Peyer's patch (tissue), 4 donors: ENCODE measurements around the gene PCNX1. TPM values are rescaled to one million over a fixed set of nuclear protein-coding genes. Genes with fewer than 3 reads are reported as not detected.
"Not testable (repeated sequence)": the region's sequence is repeated elsewhere in the genome, so short reads cannot be mapped to it uniquely, and the experiment has no call there.

Source experiments
- DNase-seq, 3 donors: peaks; one replicate each; pipeline ENCODE4 v3.0.0-alpha.2; 2017 to 2019
- H3K27ac ChIP-seq, 4 donors: fragments of 200-600 bp; sonication (generic); one replicate each; pipeline ENCODE4 v1.5.1; 2016 to 2019
- H3K27me3 ChIP-seq, 2 donors: fragments of 200-600 bp; sonication (generic); one replicate each; pipeline ENCODE4 v1.5.1; 2019
- H3K36me3 ChIP-seq, 3 donors: fragments of 200-600 bp; sonication (generic); one replicate each; pipeline ENCODE4 v1.5.1; 2016 to 2019
- H3K4me1 ChIP-seq, 4 donors: fragments of 200-600 bp; sonication (generic); one replicate each; pipeline ENCODE4 v1.5.1; 2016 to 2019
- H3K4me3 ChIP-seq, 4 donors: fragments of 200-600 bp; sonication (generic); 1 replicate in 3 of 4; 2 replicates in 1 of 4; pipeline ENCODE4 v1.5.1; 2016 to 2019; ENCODE audit warnings: mild to moderate bottlenecking in 1 of 4
- H3K9me3 ChIP-seq, 4 donors: fragments of 200-600 bp; sonication (generic); one replicate each; pipeline ENCODE4 v1.5.1; 2016 to 2019; ENCODE audit warnings: mild to moderate bottlenecking in 1 of 4
- CTCF ChIP-seq, 6 experiments: fragments of 450-650 bp in 4 of 6; fragments of 200-600 bp in 2 of 6; sonication (generic) in 1 of 6; IDR thresholded peaks; one replicate each; pipeline ENCODE4 v1.5.1; 2017 to 2019; ENCODE audit warnings: antibody characterized with exemption in 6 of 6, mild to moderate bottlenecking in 3 of 6, moderate library complexity in 1 of 6
- POLR2A ChIP-seq, 2 donors: fragments of 450-650 bp; IDR thresholded peaks; one replicate each; pipeline ENCODE4 v1.5.1; 2017; ENCODE audit warnings: antibody characterized with exemption in 2 of 2, mild to moderate bottlenecking in 2 of 2, moderate library complexity in 2 of 2
- total RNA-seq, 4 donors: library from RNA; depleted of rRNA; stranded (reverse); fragments of >200 nt; gene quantifications; one replicate each; pipeline ENCODE4 v1.1.0, GENCODE V29; 2016

PCNX1 gene
- total RNA-seq, 4 donors from 2014 or later, result 62.7 to 136 (median 90.5) TPM

- Histone ChIP-seq H3K27ac (no peak overlapping the region), H3K9me3 (no peaks in the 10 kb centered on the region), H3K4me1 (no peaks in the 10 kb centered on the region), H3K4me3 (no peak overlapping the region), H3K36me3 (peaks cover 0 to 61% (median 0%) of the 10 kb centered on the region in 3 donors), H3K27me3 (no peaks in the 10 kb centered on the region)
- DNase-seq, result no peak
- TF ChIP-seq POLR2A (IDR thresholded peaks at IDR 0.05) (no peak), CTCF (IDR thresholded peaks at IDR 0.05) (no peak)
Observed at GRCh38 chr14:71061458-71061857, 154.2 kb downstream of the PCNX1 start.

- Histone ChIP-seq H3K9me3 (no peaks in the 10 kb centered on the region), H3K4me3 (no peak overlapping the region), H3K36me3 (peaks cover 0 to 51% (median 0%) of the 10 kb centered on the region in 3 donors), H3K27me3 (no peaks in the 10 kb centered on the region), H3K4me1 (no peaks in the 10 kb centered on the region), H3K27ac (no peak overlapping the region)
- DNase-seq, result no peak
- TF ChIP-seq CTCF (IDR thresholded peaks at IDR 0.05), result no peak
- TF ChIP-seq POLR2A (IDR thresholded peaks at IDR 0.05), result no peak
Observed at GRCh38 chr14:71062581-71063303, 155.5 kb downstream of the PCNX1 start.

GRCh38 chr14:71063351-71063750 lies 156.1 kb downstream of the PCNX1 start:
- Histone ChIP-seq H3K4me3 (no peak overlapping the region), H3K4me1 (no peaks in the 10 kb centered on the region), H3K27me3 (no peaks in the 10 kb centered on the region), H3K27ac (no peak overlapping the region), H3K36me3 (peaks cover 0 to 48% (median 0%) of the 10 kb centered on the region in 3 donors), H3K9me3 (no peaks in the 10 kb centered on the region)
- TF ChIP-seq POLR2A (IDR thresholded peaks at IDR 0.05), result no peak
- DNase-seq, result no peak

- H3K4me1 ChIP-seq, DNase-seq, H3K9me3 ChIP-seq, H3K4me3 ChIP-seq, H3K27me3 ChIP-seq, H3K27ac ChIP-seq: not testable (repeated sequence)
- peaks cover 0 to 45% (median 0%) of the 10 kb centered on the region in 3 donors for H3K36me3 ChIP-seq
Observed at GRCh38 chr14:71064747-71065146, 157.5 kb downstream of the PCNX1 start.

GRCh38 chr14:71070169-71070568 lies 162.9 kb downstream of the PCNX1 start:
- no peak for TF ChIP-seq POLR2A (IDR thresholded peaks at IDR 0.05)
- no peak for TF ChIP-seq CTCF (IDR thresholded peaks at IDR 0.05)
- Histone ChIP-seq H3K36me3 (peaks cover 0 to 54% (median 0%) of the 10 kb centered on the region in 3 donors), H3K4me3 (no peak overlapping the region), H3K4me1 (no peaks in the 10 kb centered on the region), H3K27ac (no peak overlapping the region), H3K27me3 (no peaks in the 10 kb centered on the region), H3K9me3 (no peaks in the 10 kb centered on the region)
- no peak for DNase-seq

GRCh38 chr14:71071042-71071441 lies 163.8 kb downstream of the PCNX1 start:
- H3K4me3 ChIP-seq, result no peak overlapping the region
- H3K4me1 ChIP-seq, result no peaks in the 10 kb centered on the region
- TF ChIP-seq POLR2A (IDR thresholded peaks at IDR 0.05) (no peak), CTCF (IDR thresholded peaks at IDR 0.05) (no peak)
- H3K9me3 ChIP-seq, result no peaks in the 10 kb centered on the region
- H3K36me3 ChIP-seq, result peaks cover 0 to 57% (median 0%) of the 10 kb centered on the region in 3 donors
- H3K27me3 ChIP-seq, result no peaks in the 10 kb centered on the region
- no peak for DNase-seq
- no peak overlapping the region for H3K27ac ChIP-seq
